Fibroblast of pulmonary artery (primary cell): ENCODE data around the gene NFKB2.

Source experiments
- DNase-seq: peaks from one replicate; pipeline ENCODE4 v3.0.0-alpha.2; 2010; ENCODE audit warnings: low read depth
- H3K4me3 ChIP-seq: replicated peaks from 2 replicates; pipeline ENCODE4 v1.5.1; 2011; ENCODE audit warnings: low read depth, mild to moderate bottlenecking, control low read depth, low read length, moderate library complexity
- CTCF ChIP-seq: IDR thresholded peaks from 2 replicates; pipeline ENCODE4 v1.5.1; 2011; ENCODE audit warnings: mild to moderate bottlenecking, control low read depth, low read length, inconsistent platforms; ENCODE audit errors: missing control alignments

NFKB2 gene

DNA sequence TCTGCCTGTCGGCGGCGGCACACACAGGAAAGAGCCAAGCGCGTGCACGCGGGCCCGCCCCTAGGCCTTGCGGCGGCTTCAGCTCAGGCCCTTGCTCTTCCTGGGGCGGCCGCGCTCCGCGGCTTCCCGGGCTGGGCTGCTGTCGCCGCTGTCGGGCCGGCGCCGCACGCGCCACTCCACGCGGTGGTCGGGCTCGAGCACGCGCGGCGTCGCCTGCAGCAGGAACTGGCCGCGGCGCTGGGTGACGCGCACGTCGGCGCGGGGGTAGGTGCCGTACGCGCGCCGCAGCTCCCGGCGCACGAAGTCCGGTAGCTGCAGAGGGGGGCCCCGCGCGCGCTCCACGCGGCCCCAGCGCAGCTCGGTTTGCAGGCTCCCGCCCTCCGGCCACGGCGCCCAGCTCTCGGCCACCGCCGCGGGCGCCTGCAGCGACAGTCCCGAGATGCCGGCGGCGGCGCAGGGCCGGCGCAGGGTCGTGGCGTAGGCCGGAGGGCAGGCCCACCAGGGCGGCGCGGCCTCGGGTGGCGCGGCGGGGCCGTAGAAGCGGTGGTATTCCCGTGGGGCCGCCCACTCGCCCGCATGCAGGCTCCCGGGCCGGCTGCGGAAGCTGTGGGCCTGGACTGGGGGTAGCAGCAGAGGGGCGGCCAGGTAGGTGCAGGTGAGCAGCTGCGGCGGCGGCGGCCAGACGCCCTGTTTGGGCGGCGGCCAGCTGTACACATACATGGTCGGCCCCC lies 55.0 kb downstream of the NFKB2 start:
- TF ChIP-seq CTCF: no peak
- H3K4me3 ChIP-seq: peak overlapping the region; percentile 73
- DNase-seq: peak; percentile 77

GRCh38 chr10:102451105-102451969 lies 55.8 kb downstream of the NFKB2 start, which contains the start of gene C10orf95:
C10orf95 (minus strand) TSS chr10:102451543; CDS start chr10:102451093, 450 bp downstream.
- no peak for DNase-seq
- peak within 1 kb of the TSS; percentile 73 for H3K4me3 ChIP-seq

More at GRCh38 chr10:102451105-102451969, 55.8 kb downstream of the NFKB2 start, which contains the start of gene C10orf95:
- TF ChIP-seq CTCF: no peak
